H1 (cell line): Measurements from ENCODE around the gene UBE2J1. TPM values are rescaled to one million over a fixed set of nuclear protein-coding genes. Genes with fewer than 3 reads are reported as not detected.

Experiments
- CTCF ChIA-PET: fragments of 300-600 bp; sonication (Branson Sonifier 250); formaldehyde crosslinking; loops from one replicate; lab custom pipeline; 2021; ENCODE audit not compliant: partially characterized antibody; lab: Charles Lee
- POLR2A ChIA-PET: fragments of 300-600 bp; sonication (Branson Sonifier 250); formaldehyde crosslinking; loops from one replicate; lab custom pipeline; 2021; ENCODE audit warnings: inconsistent platforms; ENCODE audit not compliant: partially characterized antibody; lab: Charles Lee
- DNase-seq, 2 experiments: peaks; one replicate each; pipeline versions ENCODE4 v3.0.0 to v3.0.0-alpha.2; 2010 to 2022; ENCODE audit warnings: low spot score in 2 of 2, low read depth in 1 of 2, mixed read lengths in 1 of 2
- FAIRE-seq: peaks from 2 replicates; lab custom pipeline; 2011; peaks lifted over from hg19 to GRCh38; lab: Jason Lieb, UNC
- H2AFZ ChIP-seq: 2 replicates; pipeline ENCODE4 v1.8.1; 2012; ENCODE audit warnings: low read length, inconsistent platforms
- H2AK5ac ChIP-seq: 2 replicates; pipeline ENCODE4 v1.6.1; 2013; ENCODE audit warnings: low read depth, low read length
- H2BK120ac ChIP-seq: replicated peaks from 2 replicates; pipeline ENCODE3; 2013; ENCODE audit warnings: low read depth, low read length, inconsistent platforms
- H2BK12ac ChIP-seq: 2 replicates; pipeline ENCODE4 v1.6.1; 2013; ENCODE audit warnings: low read depth, low read length
- H2BK15ac ChIP-seq: 2 replicates; pipeline ENCODE4 v1.6.1; 2013; ENCODE audit warnings: low read length
- H2BK20ac ChIP-seq: 2 replicates; pipeline ENCODE4 v1.6.1; 2013; ENCODE audit warnings: low read length
- H2BK5ac ChIP-seq: 2 replicates; pipeline ENCODE4 v1.6.1; 2013; ENCODE audit warnings: low read depth, low read length
- H3K14ac ChIP-seq: 2 replicates; pipeline ENCODE4 v1.6.1; 2013; ENCODE audit warnings: inconsistent platforms; ENCODE audit not compliant: insufficient read length
- H3K18ac ChIP-seq: 2 replicates; pipeline ENCODE4 v1.6.1; 2013; ENCODE audit warnings: low read length; ENCODE audit errors: extremely low read depth
- H3K23ac ChIP-seq: 2 replicates; pipeline ENCODE4 v1.6.1; 2013; ENCODE audit warnings: inconsistent platforms; ENCODE audit not compliant: insufficient read length
- H3K23me2 ChIP-seq: 2 replicates; pipeline ENCODE4 v1.6.1; 2013; ENCODE audit warnings: low read depth, low read length
- H3K27ac ChIP-seq: 2 replicates; pipeline ENCODE4 v1.6.1; 2011; ENCODE audit warnings: low read depth, low read length, inconsistent platforms
- H3K27me3 ChIP-seq, 4 experiments: replicated peaks in 1 of 4; 1 replicate in 1 of 4; 2 replicates in 3 of 4; pipeline versions ENCODE4 v1.6.1 to v1.8.1; 2011 to 2013; ENCODE audit warnings: low read length in 3 of 4, mild to moderate bottlenecking in 3 of 4, inconsistent platforms in 2 of 4, mixed read lengths in 2 of 4, moderate library complexity in 1 of 4; ENCODE audit not compliant: control insufficient read depth in 3 of 4, insufficient read depth in 3 of 4; ENCODE audit errors: extremely low read depth in 1 of 4
- H3K36me3 ChIP-seq, 4 experiments: 2 replicates each; pipeline versions ENCODE4 v1.6.1 to v1.8.1; 2011 to 2013; ENCODE audit warnings: mild to moderate bottlenecking in 4 of 4, low read length in 3 of 4, moderate library complexity in 2 of 4, control low read depth in 1 of 4, inconsistent platforms in 1 of 4; ENCODE audit not compliant: insufficient read depth in 4 of 4, control insufficient read depth in 2 of 4
- H3K4ac ChIP-seq: replicated peaks from 2 replicates; pipeline ENCODE3; 2013; ENCODE audit warnings: low read length, low read depth, mixed read lengths, inconsistent platforms; ENCODE audit not compliant: insufficient read length
- H3K4me1 ChIP-seq, 4 experiments: replicated peaks in 1 of 4; 1 replicate in 1 of 4; 2 replicates in 3 of 4; pipeline versions ENCODE4 v1.6.1 to v1.8.1; 2011 to 2013; ENCODE audit warnings: low read length in 3 of 4, inconsistent platforms in 2 of 4, mixed read lengths in 1 of 4; ENCODE audit not compliant: insufficient read depth in 4 of 4, control insufficient read depth in 3 of 4
- H3K4me2 ChIP-seq, 2 experiments: 2 replicates each; pipeline versions ENCODE4 v1.6.1 to v1.8.1; 2011 to 2013; ENCODE audit warnings: low read depth in 2 of 2, low read length in 2 of 2, control low read depth in 1 of 2, inconsistent platforms in 1 of 2, mild to moderate bottlenecking in 1 of 2; ENCODE audit not compliant: insufficient read depth in 1 of 2
- H3K4me3 ChIP-seq, 4 experiments: fragments of 200-600, 300-600 bp in 1 of 4; sonication (generic), shearing (Covaris generic), sonication (Bioruptor Twin) in 1 of 4; 2 replicates each; pipeline versions ENCODE4 v1.5.1 to v1.8.1; 2011 to 2016; ENCODE audit warnings: low read length in 4 of 4, low read depth in 3 of 4, control low read depth in 2 of 4, inconsistent platforms in 2 of 4, mild to moderate bottlenecking in 2 of 4, mixed read lengths in 1 of 4, moderate library complexity in 1 of 4; ENCODE audit not compliant: insufficient read depth in 2 of 4; ENCODE audit errors: extremely low read depth in 1 of 4
- H3K56ac ChIP-seq: replicated peaks from 2 replicates; pipeline ENCODE3; 2013; ENCODE audit warnings: low read depth, mild to moderate bottlenecking, mixed read lengths, low read length, inconsistent platforms; ENCODE audit not compliant: insufficient read length
- H3K79me1 ChIP-seq: 2 replicates; pipeline ENCODE4 v1.6.1; 2013; ENCODE audit warnings: low read depth, low read length, control low read depth
- H3K79me2 ChIP-seq, 2 experiments: 2 replicates each; pipeline versions ENCODE4 v1.6.1 to v1.8.1; 2012 to 2013; ENCODE audit warnings: low read length in 2 of 2, mild to moderate bottlenecking in 2 of 2, inconsistent platforms in 1 of 2; ENCODE audit not compliant: insufficient read depth in 2 of 2, control insufficient read depth in 1 of 2
- H3K9ac ChIP-seq, 4 experiments: replicated peaks in 1 of 4; 1 replicate in 1 of 4; 2 replicates in 3 of 4; pipeline versions ENCODE4 v1.6.1 to v1.8.1; 2011 to 2013; ENCODE audit warnings: low read depth in 3 of 4, low read length in 3 of 4, control low read depth in 2 of 4, mild to moderate bottlenecking in 2 of 4, moderate library complexity in 2 of 4, inconsistent platforms in 1 of 4; ENCODE audit errors: extremely low read depth in 1 of 4
- H3K9me3 ChIP-seq, 2 experiments: 2 replicates each; pipeline versions ENCODE4 v1.6.1 to v1.8.1; 2012 to 2013; ENCODE audit warnings: mild to moderate bottlenecking in 2 of 2, moderate library complexity in 2 of 2, control low read depth in 1 of 2, inconsistent platforms in 1 of 2, low read depth in 1 of 2, low read length in 1 of 2, mixed read lengths in 1 of 2; ENCODE audit not compliant: insufficient read depth in 2 of 2
- H4K20me1 ChIP-seq, 2 experiments: replicated peaks in 1 of 2; 2 replicates each; pipeline versions ENCODE3 to v1.8.1; 2011 to 2013; ENCODE audit warnings: inconsistent platforms in 2 of 2, low read length in 2 of 2, mild to moderate bottlenecking in 1 of 2; ENCODE audit not compliant: insufficient read depth in 2 of 2, control insufficient read depth in 1 of 2
- H4K5ac ChIP-seq: 2 replicates; pipeline ENCODE4 v1.6.1; 2013; ENCODE audit warnings: low read length, low read depth, mixed read lengths, inconsistent platforms; ENCODE audit not compliant: insufficient read length
- H4K8ac ChIP-seq: 2 replicates; pipeline ENCODE4 v1.8.0; 2013; ENCODE audit warnings: mild to moderate bottlenecking, moderate library complexity, low read length, inconsistent platforms; ENCODE audit not compliant: insufficient read depth; ENCODE audit errors: extremely low read depth
- H4K91ac ChIP-seq: replicated peaks from 2 replicates; pipeline ENCODE3; 2013; ENCODE audit warnings: low read length, mixed read lengths, inconsistent platforms; ENCODE audit not compliant: insufficient read length
- POU5F1 ChIP-seq: IDR thresholded peaks from 2 replicates; pipeline ENCODE4 v1.6.1; 2011; ENCODE audit warnings: low read depth, mild to moderate bottlenecking, low read length, moderate library complexity
- TEAD4 ChIP-seq: IDR thresholded peaks from 2 replicates; pipeline ENCODE4 v1.6.1; 2012; ENCODE audit warnings: low read depth, low read length, inconsistent platforms, mixed read lengths
- WGBS, 2 experiments: shearing (Covaris generic) in 1 of 2; methylation state at CpG; one replicate each; pipeline versions ENCODE4 v1.1.6 to v1.1.7; 2013 to 2015; ENCODE audit warnings: low lambda C conversion rate in 2 of 2, mixed read lengths in 2 of 2, inconsistent platforms in 1 of 2, low coverage in 1 of 2, missing lambda C conversion rate in 1 of 2; ENCODE audit not compliant: insufficient replicate concordance in 2 of 2, insufficient coverage in 1 of 2, insufficient read length in 1 of 2; ENCODE audit errors: extremely low coverage in 1 of 2, missing lambda C conversion rate in 1 of 2; 5-methylcytosine and 5-hydroxymethylcytosine counted together
- polyA plus RNA-seq, 7 experiments: library from polyadenylated mRNA; depleted of rRNA in 3 of 7; stranded (reverse) in 5 of 7; unstranded in 2 of 7; fragments of >200 nt in 5 of 7; fragments of 200-250 nt in 2 of 7; gene quantifications; 1 replicate in 5 of 7; 2 replicates in 1 of 7; 4 replicates in 1 of 7; pipeline versions ENCODE4 v1.2.1 to v1.2.3, GENCODE V29; 2011 to 2013; ENCODE audit warnings: missing spikeins in 2 of 7, mixed read lengths in 2 of 7
- total RNA-seq: library from RNA; stranded (reverse); fragmentation: NEBNext Ultra II Directional; extraction: Animal tissue kit (Norgen Biotek cat#: 25700); gene quantifications from 2 replicates; pipeline ENCODE4 v1.2.1, GENCODE V29; 2021

Gene UBE2J1
- total and polyA plus RNA-seq, 2 of the 8 experiments (the other 6 are each of a cell fraction or from before 2014, with no cell fraction given) = 8.5 to 15.2 TPM

GRCh38 chr6:89313006-89313405 is 39.5 kb downstream of the UBE2J1 start:
- H3K4ac ChIP-seq = no peak overlapping the region
- H2BK120ac ChIP-seq = no peak overlapping the region
- no peaks in the 10 kb centered on the region for H3K23me2 ChIP-seq
- H4K5ac ChIP-seq = no peak overlapping the region
- no peak overlapping the region for H3K14ac ChIP-seq
- no peaks in the 10 kb centered on the region for H3K36me3 ChIP-seq
- ChIA-PET POLR2A (no interaction called here), CTCF (interaction anchor here (0.8 to 6.6 kb wide), 11 partner anchors 14 to 330 kb away, joined by 3 to 133 read pairs (median 12); no protein-coding TSS in a partner anchor)
- H2AFZ ChIP-seq = no peak overlapping the region
- H3K23ac ChIP-seq = no peak overlapping the region
- no peak overlapping the region for H3K56ac ChIP-seq
- H3K79me1 ChIP-seq = no peaks in the 10 kb centered on the region
- no peak overlapping the region for H3K9ac ChIP-seq
- no peak overlapping the region for H2BK20ac ChIP-seq
- WGBS, 2 experiments = 94% methylated on average over 1 of the region's 1 CpG; no CpG with 5 or more reads in 1 of the 2 experiments
- H2BK15ac ChIP-seq = no peak overlapping the region
- H3K18ac ChIP-seq = no peak overlapping the region
- no peak overlapping the region for H4K8ac ChIP-seq
- no peak overlapping the region for H2BK5ac ChIP-seq
- no peak overlapping the region for H2BK12ac ChIP-seq
- H3K4me1 ChIP-seq = peaks cover 0 to 3% (median 1%) of the 10 kb centered on the region in 4 experiments; a peak in 3 of 7 replicates
- no peaks in the 10 kb centered on the region for H3K27me3 ChIP-seq
- FAIRE-seq (no peak), DNase-seq (no peak)
- no peak overlapping the region for H4K91ac ChIP-seq
- TF ChIP-seq TEAD4 = no peak
- 0 out of 2 replicates have a peak, but pooled peaks have one; percentile 28 for TF ChIP-seq POU5F1
- no peak overlapping the region for H3K27ac ChIP-seq
- no peak overlapping the region for H2AK5ac ChIP-seq
- no peaks in the 10 kb centered on the region for H3K9me3 ChIP-seq
- H3K79me2 ChIP-seq = no peaks in the 10 kb centered on the region
- no peak overlapping the region for H3K4me2 ChIP-seq
- no peak overlapping the region for H3K4me3 ChIP-seq
- H4K20me1 ChIP-seq = no peaks in the 10 kb centered on the region
